COR-L47 (cell line): Measurements from ENCODE around the gene ALDOC.
A peak's percentile ranks its signal among the peaks of the same experiment; 100 is the strongest.
"Not testable (repeated sequence)": the region's sequence is repeated elsewhere in the genome, so short reads cannot be mapped to it uniquely, and the experiment has no call there.

Source experiments
- DNase-seq: peaks from one replicate; lab custom pipeline; 2025; lab: John Stamatoyannopoulos, UW

Gene ALDOC

DNA sequence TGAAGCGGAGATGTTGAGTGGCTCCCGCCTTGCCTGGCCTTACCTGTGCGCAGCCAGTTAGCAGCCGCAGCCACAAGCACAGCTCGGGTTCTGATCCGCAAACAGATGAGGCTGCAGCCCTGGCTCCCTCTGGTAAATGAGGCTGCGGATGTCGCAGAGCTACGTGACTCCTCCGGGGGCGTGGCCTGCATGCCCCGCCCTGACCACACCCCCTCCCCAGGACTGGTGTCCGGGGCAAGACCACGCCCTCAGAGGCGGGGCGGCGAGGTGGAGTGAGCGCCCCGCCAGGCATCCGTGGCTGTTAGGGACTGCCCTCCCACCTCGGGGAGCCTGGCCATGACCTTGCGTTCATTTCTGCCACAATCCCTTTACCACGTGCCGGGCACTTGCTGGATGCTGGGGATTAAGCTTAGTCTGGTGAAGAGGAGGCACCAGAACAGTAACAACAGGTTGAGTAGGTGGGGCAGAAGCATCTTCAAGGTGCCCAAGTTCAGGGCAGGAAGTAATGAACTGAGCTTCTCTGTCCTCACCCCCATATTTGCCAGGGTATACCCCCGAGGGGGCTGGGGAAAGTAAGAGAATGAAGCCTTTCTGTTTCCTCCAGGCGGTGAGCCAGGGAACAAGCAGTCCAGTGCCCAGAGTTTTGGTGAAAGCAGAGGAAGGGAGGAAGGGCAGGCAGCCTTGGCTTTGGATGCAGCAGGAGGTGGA lies at the start of gene ALDOC:
TSS of gene ALDOC (minus strand) at position 138 of the 708 bp plus-strand sequence. CDS start 1,363 bp downstream, outside the sequence.
- peak; percentile 37 for DNase-seq

DNA sequence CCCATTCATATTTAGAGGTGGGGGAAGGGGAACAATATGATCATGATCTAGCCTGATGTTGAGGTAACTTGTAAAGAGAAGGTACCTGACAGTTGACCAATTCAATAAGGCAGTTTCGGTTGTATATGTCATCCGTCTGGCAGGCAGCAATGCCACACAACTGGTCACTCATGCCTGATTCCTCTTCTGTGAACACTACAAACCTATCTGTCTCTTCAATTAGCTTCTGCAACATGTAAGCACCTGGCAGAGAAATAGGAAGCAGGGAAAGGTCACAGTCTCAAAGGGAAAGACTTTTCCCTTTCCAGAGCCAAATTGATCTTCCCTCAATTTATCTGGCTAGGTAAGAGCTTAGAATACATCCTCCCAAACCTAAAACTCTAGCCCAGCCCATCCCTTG lies 47.5 kb upstream of the ALDOC start:
- DNase-seq: no peak

DNA sequence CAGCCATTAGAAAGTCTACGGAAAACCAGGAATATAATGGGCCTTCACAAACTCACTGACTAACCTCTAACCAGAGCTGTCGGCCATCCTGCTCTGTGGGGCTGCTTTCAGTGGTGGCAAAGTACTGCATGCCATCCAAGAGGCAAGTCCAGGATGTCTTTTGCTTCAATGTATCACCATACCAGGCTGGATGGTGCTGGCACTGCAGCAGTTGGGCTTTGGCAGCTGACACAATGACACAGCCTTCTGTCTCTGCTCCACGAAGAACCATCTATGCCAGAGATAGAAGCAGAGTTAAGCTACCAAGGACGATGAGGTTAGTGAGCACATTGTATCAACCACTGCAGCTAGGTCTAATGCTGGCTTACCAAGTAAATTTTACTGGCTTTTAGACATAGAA lies 47.0 kb upstream of the ALDOC start:
- no peak for DNase-seq

DNA sequence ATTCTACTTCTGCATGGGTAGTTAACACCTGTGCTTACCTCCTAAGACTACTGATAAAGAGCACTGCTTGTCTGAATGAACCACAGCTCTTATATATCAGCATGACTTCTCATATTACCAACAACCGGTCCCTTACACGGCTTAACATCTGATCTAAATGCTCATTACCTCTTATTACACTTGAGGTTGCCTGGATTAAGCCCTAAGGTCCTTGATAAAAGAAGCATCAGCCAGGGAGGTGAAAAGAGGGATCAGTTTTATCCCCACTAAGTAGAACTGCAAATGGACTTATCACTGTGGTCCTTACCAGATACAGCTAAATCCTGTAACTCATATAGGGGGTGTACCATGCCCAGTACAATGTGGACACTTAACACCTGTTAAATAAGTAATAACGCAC lies 45.5 kb upstream of the ALDOC start:
- DNase-seq: no peak

DNA sequence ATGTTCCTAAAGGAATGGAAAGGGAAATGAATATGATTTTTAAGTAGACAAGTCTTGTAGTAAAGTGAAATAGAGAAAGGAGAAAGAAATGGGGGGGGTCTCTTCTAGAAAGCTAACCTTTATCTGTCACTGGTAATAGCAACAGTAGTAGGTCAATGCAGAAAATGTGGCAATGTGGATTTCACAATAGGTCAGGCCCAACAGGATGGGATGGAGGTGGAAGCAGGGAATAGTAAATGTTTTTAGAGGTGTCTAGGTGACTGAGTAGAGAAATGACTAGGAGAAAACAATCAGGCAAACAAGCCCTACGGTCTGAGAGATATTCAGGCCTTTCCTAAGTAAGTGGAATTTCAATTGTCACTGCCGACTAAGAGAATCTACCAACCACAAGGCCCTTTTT lies 43.3 kb upstream of the ALDOC start:
- no peak for DNase-seq

DNA sequence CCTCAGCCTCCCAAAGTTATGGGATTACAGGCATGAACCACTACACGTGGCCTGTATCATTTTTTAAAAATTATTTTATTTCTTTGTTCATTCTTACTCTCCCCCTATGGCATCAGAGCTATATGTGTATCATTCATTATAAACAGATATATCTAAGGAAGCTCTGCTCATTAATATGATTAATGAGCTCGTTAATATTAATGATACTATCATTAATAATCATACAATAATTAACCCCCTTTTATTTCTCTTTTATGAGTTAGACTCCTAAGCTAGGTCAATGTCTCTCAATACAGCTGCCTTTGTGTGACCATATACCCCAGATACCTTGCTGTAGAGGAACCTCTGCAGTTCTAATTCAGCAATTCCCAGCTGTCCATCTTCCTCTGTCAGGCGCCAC lies 41.8 kb upstream of the ALDOC start:
- no peak for DNase-seq

DNA sequence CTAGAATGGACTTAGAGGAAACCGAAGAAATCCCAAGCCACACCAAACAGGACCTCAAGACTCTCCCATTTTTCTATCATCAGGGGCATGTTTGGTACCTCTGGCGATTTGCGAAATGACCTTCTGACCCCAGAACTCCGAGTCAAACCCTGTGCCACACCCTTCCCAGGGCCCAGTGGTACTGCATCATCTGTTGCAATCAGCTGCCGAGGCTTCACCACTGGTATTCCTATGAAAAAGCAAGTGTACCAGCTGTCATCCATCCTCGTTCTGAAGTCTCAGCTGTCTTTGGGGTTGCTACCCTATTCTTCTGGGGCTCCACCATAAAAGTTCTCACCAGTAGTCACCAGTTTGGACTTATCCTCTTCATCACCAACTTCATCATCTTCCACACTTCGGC lies 39.6 kb upstream of the ALDOC start:
- no peak for DNase-seq

DNA sequence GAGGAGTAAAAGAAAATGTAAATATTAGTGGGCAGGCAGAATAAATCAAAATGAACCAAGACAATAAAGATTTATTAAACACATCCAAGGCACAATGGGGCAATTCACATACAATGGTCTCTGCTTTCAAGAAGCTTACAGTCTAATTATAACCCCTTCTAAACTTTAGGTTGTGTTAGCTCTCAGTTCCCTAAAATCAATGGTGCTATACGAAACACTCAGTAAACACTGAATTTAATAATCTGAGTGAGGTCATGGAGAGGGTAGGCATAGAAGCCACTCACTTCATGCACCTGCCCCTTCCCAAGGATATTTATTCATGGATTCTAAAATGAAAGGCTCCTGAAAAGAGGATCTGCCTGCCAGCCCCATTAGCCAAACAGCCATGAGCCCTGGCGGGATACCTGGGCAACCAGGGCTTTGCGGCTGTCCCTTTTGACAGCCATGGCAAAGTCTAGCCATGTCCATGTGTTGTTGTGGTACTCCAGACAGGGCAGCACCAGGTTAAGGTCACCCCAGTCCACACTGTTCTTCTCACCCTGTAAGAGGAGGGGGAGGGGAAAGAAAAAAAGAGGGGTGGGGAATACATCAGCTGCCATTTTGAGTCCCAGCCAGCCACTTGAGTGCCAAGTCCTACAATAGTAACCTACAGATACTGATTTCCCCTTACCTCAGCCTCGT lies 38.7 kb upstream of the ALDOC start:
- no peak for DNase-seq

DNA sequence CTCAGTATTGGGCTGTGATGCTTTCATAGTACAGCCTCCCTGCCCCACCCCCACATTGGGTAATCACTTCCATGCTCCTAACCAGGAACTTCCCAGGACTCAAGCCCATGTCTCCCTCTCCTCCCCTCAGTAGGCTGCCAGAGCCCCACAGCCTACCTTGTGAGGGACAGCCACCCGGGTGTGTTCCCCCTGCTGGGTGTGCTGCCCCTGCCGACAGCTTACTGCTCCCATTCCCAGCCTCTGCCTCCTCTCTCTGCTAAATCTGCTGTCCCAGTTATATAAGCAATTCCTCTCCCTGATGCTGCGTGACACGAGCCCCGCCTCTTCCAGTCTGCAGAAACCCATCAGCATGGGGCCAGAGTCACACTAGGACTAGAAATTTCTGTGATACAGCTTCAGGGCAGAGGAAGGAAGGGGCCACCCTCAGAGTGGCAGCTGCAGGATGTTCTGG lies 37.3 kb upstream of the ALDOC start, which contains the start of gene RSKR:
TSS of gene RSKR (minus strand) at position 255 of the 451 bp plus-strand sequence. CDS start at position 231, 24 bp downstream.
- DNase-seq: no peak

DNA sequence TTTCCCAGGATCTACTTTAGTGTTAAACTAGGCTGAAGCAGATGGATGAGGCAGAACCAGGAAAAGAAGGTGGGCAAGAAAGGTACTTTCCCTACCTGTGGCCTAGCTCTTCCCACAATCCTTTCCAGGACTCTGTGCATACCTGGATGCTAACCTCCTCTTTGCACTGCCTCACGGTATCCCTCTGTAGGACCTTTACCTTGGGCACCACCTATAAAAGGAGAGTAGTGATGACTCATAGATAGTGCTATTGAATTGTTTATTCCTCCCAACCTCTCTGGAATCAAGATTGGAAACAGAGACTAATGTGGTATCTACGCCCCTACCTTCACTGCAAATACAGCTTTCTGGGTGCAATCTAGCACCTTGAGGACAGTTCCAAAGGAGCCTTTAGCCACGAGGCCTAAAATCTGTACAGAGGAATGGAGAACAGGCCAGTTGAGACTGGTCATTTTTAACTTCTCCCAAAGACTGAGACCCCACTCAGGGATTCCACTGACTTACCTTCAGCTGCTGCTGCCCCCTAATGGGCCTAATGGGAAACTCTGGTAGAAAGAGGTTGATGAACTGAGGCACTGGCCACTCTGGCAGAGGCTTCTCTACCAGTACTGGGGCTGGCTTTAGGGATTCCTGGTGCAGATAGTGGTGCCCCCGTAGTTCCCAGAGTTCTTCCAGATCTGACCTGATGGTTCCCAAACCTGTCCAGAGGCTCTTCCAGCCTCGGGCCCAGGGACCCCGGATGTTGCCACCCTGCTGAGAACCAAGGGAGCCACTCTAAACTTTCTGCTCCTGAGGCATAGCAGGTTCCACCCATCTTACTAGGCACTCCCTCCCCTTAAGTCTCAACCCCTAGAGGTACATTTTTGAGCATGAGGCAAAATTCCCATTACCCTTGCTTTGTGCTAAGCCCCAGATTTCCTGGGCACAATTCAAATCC lies 36.5 kb upstream of the ALDOC start:
- DNase-seq: peak; percentile 18

DNA sequence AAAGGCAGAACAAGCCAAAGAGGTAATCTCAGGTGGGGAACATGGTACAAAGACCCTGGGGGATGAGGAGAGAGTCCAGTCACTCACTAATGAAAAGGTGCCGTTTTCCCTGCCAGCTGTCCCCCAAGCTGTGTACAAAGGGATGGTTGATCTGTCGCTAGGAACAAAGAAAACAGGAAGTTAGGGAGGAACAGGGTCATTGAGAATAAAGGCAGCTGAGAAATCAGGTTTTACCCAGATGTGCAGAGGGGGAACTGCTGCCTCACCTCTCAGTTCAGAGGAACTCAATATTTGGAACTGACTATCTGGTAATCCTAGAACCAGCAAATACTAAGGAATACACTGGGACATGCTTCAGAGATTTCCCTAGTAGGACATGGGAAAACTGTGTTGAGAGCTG lies 35.8 kb upstream of the ALDOC start:
- peak; percentile 4 for DNase-seq

DNA sequence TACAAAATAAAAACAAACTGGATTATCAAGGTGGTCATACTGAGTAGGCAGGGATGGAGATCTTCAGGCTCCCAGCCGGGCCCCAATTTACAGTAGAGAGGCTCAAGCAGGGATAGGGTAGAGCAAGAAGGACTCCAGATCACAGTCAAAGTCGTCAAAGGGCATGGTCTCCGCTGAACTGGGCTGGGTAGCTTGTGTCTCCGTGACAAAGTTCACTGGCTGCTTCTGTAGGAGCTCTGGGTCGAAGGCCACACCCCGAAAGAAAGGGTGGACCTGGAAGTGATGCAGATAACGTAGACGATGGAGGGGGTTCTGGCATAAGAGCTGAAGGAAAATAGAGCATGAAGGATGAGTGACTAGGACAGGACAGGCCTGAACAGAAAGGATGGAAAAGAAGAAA lies 33.7 kb upstream of the ALDOC start:
- no peak for DNase-seq

DNA sequence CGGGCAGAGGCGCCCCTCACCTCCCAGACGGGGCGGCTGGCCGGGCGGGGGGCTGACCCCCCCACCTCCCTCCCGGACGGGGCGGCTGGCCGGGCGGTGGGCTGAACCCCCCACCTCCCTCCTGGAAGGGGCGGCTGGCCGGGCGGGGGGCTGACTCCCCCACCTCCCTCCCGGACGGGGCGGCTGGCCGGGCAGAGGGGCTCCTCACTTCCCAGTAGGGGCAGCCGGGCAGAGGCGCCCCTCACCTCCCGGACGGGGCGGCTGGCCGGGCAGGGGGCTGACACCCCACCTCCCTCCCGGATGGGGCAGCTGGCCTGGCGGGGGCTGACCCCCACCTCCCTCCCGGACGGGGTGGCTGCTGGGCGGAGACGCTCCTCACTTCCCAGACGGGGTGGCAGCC lies 27.3 kb upstream of the ALDOC start:
- DNase-seq: not testable (repeated sequence)

DNA sequence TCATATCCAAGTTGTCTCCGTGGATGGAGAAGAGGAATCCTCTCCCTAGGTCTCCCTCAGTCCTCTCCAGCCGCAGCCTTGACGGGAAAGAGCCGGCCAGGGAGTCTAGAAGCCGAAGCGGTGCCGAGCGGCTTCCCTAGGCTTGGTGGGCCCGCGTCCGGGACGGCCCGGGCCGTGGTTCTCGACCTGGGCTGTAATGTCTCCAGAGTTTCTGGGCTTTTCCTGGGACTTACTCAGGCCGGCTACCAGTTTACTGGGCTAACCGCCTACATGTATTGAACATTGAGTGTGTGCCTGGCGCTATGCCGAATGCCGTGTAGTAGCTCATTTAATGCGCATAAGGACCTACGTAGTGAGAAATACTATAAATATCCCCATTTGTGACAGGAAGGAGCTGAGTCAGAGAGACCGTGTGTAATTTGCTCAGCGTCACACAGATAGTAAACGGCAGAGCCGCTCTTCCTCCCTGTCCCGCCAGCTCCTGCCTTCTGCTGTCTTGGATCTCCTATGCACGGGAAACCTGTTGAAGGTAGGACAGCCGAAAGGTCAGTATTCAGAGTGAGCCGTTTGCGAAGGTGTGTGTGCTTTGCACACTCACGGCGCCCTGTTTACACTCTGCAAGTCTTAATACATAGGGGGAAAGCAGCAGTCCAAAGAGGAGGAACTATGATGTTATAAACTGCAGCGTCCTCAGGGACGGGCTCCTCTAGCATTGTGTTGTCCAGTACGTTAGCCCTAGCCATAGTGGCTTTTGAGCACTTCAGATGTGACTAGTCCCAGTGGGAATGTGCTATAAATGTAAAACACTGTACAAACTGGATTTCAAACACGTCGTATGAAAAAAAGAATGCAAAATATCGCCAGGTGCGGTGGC lies 22.9 kb upstream of the ALDOC start:
- DNase-seq: peak; percentile 51

DNA sequence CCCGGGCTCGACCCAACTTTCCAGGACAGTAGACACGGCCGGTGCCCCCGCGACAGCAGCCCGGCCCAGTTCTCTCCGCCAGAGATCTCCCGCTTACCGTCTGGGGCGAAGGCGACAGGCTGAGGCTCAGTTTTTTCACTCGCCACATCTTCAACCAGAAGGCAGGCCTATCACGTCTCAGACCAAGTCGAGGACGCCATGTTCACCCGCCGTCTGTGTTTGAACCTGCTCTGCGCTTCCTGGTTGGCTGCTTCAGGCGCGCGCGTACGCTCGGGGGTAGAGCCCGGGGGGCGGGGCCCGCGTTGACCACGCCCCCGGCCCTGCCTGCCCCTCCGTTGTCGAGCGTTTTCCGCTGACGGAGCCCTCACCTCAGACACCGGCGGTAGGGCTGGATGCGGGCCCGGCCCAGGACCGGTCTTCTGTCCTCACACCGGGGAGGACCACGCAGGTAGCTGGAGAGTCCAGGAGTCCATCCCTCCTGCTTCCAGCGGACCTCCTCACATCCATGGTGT lies 22.2 kb upstream of the ALDOC start, which contains the start of gene SPAG5:
TSS of gene SPAG5 (minus strand) at position 227 of the 512 bp plus-strand sequence. CDS start at position 148, 79 bp downstream.
- peak; percentile 94 for DNase-seq

DNA sequence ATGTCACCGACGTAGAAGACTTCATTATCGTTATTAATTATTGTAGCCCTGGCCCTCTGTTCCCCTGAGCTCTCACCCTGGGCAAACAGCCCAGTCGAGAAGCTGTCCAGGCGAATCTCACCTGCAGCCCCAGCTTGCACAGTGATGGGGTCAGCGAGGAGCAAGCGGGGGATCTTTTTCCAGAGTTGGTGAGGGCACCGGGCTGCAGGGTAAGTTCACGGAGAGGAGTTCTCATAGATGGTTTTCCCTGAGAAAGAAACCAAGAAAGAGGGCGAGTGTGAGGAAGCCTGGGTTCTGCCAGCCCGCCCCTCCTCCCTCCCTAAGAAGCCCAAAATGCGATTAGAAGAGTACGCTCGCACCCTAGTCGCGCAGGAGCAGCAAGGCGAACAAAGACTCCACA lies 21.7 kb upstream of the ALDOC start:
- DNase-seq: no peak

DNA sequence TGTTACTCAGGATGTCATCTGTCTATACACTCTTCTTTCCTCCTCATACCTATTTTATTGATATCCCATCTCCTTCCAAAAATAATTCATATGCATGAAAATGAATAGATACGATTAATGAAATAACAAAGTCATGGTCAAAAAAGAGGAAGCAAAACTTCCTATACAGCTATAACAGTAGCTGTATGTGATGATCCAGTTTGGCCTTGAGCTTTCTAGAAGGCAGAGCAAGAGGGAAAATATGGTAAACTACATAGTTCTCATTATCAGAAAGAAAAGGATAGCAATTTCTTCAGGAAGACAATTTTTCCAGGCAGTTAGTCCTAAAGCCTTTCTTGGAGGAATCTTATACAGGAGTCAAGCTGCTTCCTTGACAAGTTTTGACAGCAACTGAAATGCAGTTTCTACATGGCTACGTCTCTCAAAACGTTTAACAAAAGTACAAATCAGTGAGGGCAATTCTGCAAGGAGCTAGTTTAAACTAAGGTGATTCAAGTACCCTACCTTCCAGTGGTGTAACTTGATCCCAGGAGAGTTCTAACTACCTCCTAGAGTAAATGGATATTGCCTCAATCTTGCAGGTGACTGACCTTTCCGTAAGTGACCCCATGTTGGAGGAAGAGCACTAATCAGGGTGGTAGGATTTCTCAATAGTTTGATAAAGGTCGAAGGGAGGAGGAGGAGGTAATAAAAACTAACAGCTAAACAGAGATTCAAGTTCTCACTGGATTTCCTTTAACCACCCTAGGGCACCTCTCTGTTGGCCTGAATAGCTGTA lies 21.1 kb upstream of the ALDOC start:
- no peak for DNase-seq

DNA sequence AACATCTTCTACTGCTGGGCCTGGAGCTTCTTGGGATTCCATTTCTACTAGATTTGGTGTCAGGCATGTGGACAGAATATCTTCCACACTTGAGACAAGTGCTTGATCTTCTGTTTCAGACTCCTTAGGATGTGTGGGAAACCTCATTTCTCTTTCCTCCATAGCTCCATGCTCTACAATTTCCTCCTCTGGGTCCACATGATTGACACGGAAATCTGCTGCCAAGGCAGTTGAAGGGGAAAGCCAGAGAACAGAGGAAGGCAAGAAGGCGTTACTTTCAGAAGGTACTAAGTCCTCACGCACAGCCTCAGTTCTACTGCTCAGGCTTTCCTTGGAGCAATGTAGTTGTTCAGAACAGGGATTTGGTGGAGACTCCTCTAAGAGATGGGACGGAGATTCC lies 15.6 kb upstream of the ALDOC start:
- DNase-seq: no peak

DNA sequence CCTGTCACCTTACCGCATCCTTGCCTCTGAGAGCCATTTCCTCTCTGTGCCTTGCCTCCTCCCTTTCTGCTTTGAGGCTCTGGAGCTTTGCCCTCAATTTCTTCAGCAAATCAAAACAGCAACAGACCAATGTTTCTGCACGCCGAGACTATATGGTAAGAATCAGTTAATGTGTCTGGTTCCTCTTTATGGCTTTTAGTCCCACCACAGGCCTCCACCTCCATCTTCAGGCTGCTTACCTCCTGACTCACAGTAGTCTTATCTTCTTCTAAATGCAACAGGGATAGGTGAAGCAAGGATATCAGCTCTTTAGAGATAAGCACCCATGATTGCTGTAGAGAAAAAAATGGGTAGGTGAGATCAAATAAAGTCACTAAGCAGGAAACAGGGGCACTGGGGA lies 9.2 kb upstream of the ALDOC start:
- DNase-seq: no peak

DNA sequence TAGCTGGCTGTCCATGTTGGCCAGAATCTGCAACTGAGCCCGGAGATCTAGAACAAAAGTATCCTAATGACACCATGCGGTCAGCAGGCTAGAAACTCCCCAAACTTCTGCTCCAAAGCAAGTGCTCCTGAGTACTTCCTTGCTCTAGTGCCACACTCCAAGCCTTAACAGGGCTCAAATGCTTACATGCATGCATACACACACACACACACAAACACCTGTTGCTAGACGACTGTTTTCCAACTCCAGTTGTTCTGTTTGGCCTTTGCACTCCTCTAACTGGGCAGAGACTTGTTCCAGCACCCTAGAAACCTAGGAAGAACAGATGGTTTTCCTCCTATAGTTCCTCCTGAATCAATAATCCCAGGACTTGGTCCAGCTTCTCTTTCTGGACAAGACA lies 7.7 kb upstream of the ALDOC start:
- no peak for DNase-seq
